MM.1S (cell line): ENCODE data around the gene SUSD4.

Experiments
- DNase-seq: peaks from one replicate; pipeline ENCODE4 v3.0.0-alpha.2; 2015
- H2AFZ ChIP-seq: fragments of 300-600 bp; sonication (generic); 2 replicates; pipeline ENCODE4 v1.6.0; 2016; ENCODE audit warnings: antibody characterized with exemption, low read length
- H3F3A ChIP-seq: fragments of 300-600 bp; sonication (generic); 2 replicates; pipeline ENCODE4 v1.6.1; 2016; ENCODE audit warnings: mild to moderate bottlenecking, antibody characterized with exemption, low read length, moderate library complexity, mixed read lengths; ENCODE audit not compliant: insufficient read depth
- H3K27ac ChIP-seq: fragments of 300-600 bp; sonication (generic); 2 replicates; pipeline ENCODE4 v1.5.1; 2016; ENCODE audit warnings: mild to moderate bottlenecking, low read length
- H3K27me3 ChIP-seq: fragments of 300-600 bp; sonication (generic); replicated peaks from 2 replicates; pipeline ENCODE4 v1.6.0; 2016; ENCODE audit warnings: low read length; ENCODE audit not compliant: insufficient read depth
- H3K36me3 ChIP-seq: fragments of 300-600 bp; sonication (generic); replicated peaks from 2 replicates; pipeline ENCODE4 v1.6.1; 2016; ENCODE audit warnings: mild to moderate bottlenecking, low read length, mixed read lengths; ENCODE audit not compliant: insufficient read depth
- H3K4me1 ChIP-seq: fragments of 300-600 bp; sonication (generic); 2 replicates; pipeline ENCODE4 v1.6.1; 2016; ENCODE audit warnings: low read length, mixed read lengths
- H3K4me2 ChIP-seq: fragments of 300-600 bp; sonication (generic); 2 replicates; pipeline ENCODE4 v1.6.0; 2016; ENCODE audit warnings: low read depth, low read length
- H3K4me3 ChIP-seq: fragments of 300-600 bp; sonication (generic); 2 replicates; pipeline ENCODE4 v1.5.1; 2016; ENCODE audit warnings: low read length, mixed read lengths
- H3K79me2 ChIP-seq: fragments of 300-600 bp; sonication (generic); 2 replicates; pipeline ENCODE4 v1.6.1; 2016; ENCODE audit warnings: mixed run types, low read length, mixed read lengths
- H3K9ac ChIP-seq: fragments of 300-600 bp; sonication (generic); 2 replicates; pipeline ENCODE4 v1.6.1; 2016; ENCODE audit warnings: low read length, mixed read lengths
- H3K9me2 ChIP-seq: fragments of 300-600 bp; sonication (generic); replicated peaks from 2 replicates; pipeline ENCODE4 v1.6.1; 2016; ENCODE audit warnings: mild to moderate bottlenecking, low read length, mixed read lengths; ENCODE audit not compliant: insufficient read depth
- H3K9me3 ChIP-seq: fragments of 300-600 bp; sonication (generic); replicated peaks from 2 replicates; pipeline ENCODE4 v1.6.1; 2016; ENCODE audit warnings: mild to moderate bottlenecking, low read length, mixed read lengths; ENCODE audit not compliant: insufficient read depth
- H4K20me1 ChIP-seq: fragments of 300-600 bp; sonication (generic); 2 replicates; pipeline ENCODE4 v1.6.1; 2016; ENCODE audit warnings: mild to moderate bottlenecking, low read length, moderate library complexity, mixed read lengths; ENCODE audit not compliant: insufficient read depth
- EZH2 ChIP-seq: fragments of 300-600 bp; sonication (generic); optimal IDR thresholded peaks from 2 replicates; pipeline ENCODE3; 2017; ENCODE audit warnings: low read depth, mild to moderate bottlenecking, antibody characterized with exemption, low read length, mixed read lengths
- EZH2phosphoT487 ChIP-seq: fragments of 300-600 bp; sonication (generic); IDR thresholded peaks from 2 replicates; pipeline ENCODE4 v1.6.1; 2018; ENCODE audit warnings: antibody characterized with exemption, low read length
- TF ChIP-seq, protein P1 (sequence below): fragments of 300-600 bp; sonication (generic); IDR thresholded peaks from 2 replicates; pipeline ENCODE4 v1.5.1; 2016; ENCODE audit warnings: antibody characterized with exemption, low read length, mixed read lengths

Gene SUSD4

DNA sequence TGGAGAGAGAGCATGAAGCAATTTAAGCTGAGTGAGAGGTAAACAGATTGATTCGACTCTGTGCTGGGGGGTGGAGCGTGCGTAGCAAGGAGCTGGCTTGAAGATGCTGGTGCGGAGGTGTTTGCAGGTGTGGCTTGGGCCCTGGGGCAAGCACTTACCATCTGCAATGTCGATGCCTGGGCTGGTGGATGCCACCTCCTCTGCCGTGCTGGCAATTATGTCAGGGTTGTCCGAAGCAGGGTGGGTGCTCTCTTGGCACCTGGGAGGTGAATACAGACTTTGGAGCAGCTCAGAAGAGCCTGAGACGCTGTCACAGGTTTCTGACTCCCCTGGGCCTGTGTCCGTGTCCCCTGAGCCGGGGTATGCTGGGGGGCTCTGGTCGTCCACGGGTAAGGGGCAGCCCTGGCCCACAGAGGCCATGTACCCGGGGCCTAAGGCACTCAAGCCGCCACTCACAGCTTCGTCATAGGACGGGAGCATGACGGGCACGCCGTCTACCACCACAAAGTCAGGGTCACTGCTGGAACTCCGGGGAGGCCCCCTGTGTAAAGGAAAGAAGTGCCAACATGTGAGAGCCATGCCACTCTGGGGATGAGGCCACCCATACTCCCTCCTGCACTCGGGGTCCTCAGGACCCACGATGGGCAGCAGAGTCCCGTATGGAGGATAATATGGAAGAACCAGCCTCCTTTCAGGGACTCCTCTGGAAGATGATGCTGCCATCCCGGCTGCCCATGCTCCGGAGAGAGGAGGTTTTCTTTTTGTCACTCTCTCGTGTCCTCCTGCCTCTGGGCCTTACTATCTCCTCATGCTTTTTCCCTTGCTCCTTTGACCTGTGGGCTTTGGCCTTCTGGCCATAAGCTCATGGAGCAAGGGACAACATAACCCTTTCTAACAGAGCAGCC lies 140.6 kb downstream of the SUSD4 start:
- no peak overlapping the region for H2AFZ ChIP-seq
- no peaks in the 10 kb centered on the region for H3K79me2 ChIP-seq
- H3K4me2 ChIP-seq = no peak overlapping the region
- no peaks in the 10 kb centered on the region for H4K20me1 ChIP-seq
- H3K9ac ChIP-seq = no peak overlapping the region
- H3K9me2 ChIP-seq = no peaks in the 10 kb centered on the region
- no peaks in the 10 kb centered on the region for H3F3A ChIP-seq
- TF ChIP-seq, protein P1, sequence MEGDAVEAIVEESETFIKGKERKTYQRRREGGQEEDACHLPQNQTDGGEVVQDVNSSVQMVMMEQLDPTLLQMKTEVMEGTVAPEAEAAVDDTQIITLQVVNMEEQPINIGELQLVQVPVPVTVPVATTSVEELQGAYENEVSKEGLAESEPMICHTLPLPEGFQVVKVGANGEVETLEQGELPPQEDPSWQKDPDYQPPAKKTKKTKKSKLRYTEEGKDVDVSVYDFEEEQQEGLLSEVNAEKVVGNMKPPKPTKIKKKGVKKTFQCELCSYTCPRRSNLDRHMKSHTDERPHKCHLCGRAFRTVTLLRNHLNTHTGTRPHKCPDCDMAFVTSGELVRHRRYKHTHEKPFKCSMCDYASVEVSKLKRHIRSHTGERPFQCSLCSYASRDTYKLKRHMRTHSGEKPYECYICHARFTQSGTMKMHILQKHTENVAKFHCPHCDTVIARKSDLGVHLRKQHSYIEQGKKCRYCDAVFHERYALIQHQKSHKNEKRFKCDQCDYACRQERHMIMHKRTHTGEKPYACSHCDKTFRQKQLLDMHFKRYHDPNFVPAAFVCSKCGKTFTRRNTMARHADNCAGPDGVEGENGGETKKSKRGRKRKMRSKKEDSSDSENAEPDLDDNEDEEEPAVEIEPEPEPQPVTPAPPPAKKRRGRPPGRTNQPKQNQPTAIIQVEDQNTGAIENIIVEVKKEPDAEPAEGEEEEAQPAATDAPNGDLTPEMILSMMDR = no peak
- no peak overlapping the region for H3K27ac ChIP-seq
- H3K4me3 ChIP-seq = no peak overlapping the region
- H3K9me3 ChIP-seq = no peaks in the 10 kb centered on the region
- H3K4me1 ChIP-seq = no peaks in the 10 kb centered on the region
- H3K36me3 ChIP-seq = no peaks in the 10 kb centered on the region
- H3K27me3 ChIP-seq = no peaks in the 10 kb centered on the region
- no peak for DNase-seq

DNA sequence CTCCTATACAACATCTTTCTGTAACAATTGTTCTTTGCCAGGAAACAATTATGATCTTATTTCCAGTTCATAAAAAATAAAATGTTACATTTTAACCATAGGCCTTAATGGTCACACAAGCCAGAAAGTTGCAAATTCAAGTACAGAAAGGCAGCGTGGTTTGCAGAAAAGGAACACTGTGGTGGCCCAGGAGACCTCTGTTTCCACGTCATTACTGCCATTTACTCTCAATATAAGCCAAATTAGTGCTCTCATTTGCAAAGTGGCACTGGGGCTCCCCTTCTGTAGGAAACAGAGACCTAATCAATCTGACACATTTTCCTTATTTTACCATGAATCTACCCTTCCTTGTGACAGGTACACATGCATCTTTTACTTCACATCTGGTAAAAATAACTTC lies 141.6 kb downstream of the SUSD4 start:
- H3K4me2 ChIP-seq = no peak overlapping the region
- H3K27ac ChIP-seq = no peak overlapping the region
- H3F3A ChIP-seq = no peaks in the 10 kb centered on the region
- no peak overlapping the region for H3K4me3 ChIP-seq
- no peaks in the 10 kb centered on the region for H3K27me3 ChIP-seq
- no peaks in the 10 kb centered on the region for H3K9me3 ChIP-seq
- TF ChIP-seq, protein P1 = no peak
- TF ChIP-seq EZH2 (no peak), EZH2phosphoT487 (no peak)
- no peak for DNase-seq
- H3K36me3 ChIP-seq = no peaks in the 10 kb centered on the region
- H4K20me1 ChIP-seq = no peaks in the 10 kb centered on the region
- H3K9ac ChIP-seq = no peak overlapping the region
- no peaks in the 10 kb centered on the region for H3K4me1 ChIP-seq
- no peaks in the 10 kb centered on the region for H3K79me2 ChIP-seq
- H2AFZ ChIP-seq = no peak overlapping the region
- H3K9me2 ChIP-seq = no peaks in the 10 kb centered on the region

DNA sequence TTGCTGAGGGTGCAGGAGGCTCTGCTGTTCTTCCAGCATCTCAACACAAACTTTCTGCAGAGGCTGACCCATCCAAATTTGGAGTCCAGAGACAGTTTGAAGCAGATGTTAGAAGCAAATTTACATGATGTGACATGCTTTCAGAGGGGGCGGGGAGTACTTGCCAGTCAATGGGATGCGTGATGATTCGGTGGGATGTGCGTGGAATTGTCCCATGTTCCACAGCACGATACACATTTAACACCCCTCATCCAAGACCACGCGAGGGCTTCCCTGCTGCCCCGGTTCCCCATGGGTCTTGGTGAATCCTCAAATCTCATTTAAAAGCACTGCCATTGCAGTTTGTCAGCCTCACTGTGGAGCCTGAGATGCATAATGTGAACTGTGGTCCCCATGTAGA lies 142.3 kb downstream of the SUSD4 start:
- no peak overlapping the region for H3K4me2 ChIP-seq
- no peaks in the 10 kb centered on the region for H3K9me2 ChIP-seq
- H3K4me3 ChIP-seq = no peak overlapping the region
- no peaks in the 10 kb centered on the region for H3F3A ChIP-seq
- H3K79me2 ChIP-seq = no peaks in the 10 kb centered on the region
- no peak for TF ChIP-seq EZH2
- TF ChIP-seq EZH2phosphoT487 = no peak
- TF ChIP-seq, protein P1 = no peak
- no peaks in the 10 kb centered on the region for H3K9me3 ChIP-seq
- no peaks in the 10 kb centered on the region for H4K20me1 ChIP-seq
- no peak overlapping the region for H3K27ac ChIP-seq
- no peaks in the 10 kb centered on the region for H3K27me3 ChIP-seq
- no peak overlapping the region for H2AFZ ChIP-seq
- H3K4me1 ChIP-seq = no peaks in the 10 kb centered on the region
- no peaks in the 10 kb centered on the region for H3K36me3 ChIP-seq
- DNase-seq = no peak
- H3K9ac ChIP-seq = no peak overlapping the region
